NCI-H146 (cell line): ENCODE data around the gene IP6K3.

ENCODE experiments used
- DNase-seq: peaks from one replicate; lab custom pipeline; 2025; lab: John Stamatoyannopoulos, UW

IP6K3 gene

DNA sequence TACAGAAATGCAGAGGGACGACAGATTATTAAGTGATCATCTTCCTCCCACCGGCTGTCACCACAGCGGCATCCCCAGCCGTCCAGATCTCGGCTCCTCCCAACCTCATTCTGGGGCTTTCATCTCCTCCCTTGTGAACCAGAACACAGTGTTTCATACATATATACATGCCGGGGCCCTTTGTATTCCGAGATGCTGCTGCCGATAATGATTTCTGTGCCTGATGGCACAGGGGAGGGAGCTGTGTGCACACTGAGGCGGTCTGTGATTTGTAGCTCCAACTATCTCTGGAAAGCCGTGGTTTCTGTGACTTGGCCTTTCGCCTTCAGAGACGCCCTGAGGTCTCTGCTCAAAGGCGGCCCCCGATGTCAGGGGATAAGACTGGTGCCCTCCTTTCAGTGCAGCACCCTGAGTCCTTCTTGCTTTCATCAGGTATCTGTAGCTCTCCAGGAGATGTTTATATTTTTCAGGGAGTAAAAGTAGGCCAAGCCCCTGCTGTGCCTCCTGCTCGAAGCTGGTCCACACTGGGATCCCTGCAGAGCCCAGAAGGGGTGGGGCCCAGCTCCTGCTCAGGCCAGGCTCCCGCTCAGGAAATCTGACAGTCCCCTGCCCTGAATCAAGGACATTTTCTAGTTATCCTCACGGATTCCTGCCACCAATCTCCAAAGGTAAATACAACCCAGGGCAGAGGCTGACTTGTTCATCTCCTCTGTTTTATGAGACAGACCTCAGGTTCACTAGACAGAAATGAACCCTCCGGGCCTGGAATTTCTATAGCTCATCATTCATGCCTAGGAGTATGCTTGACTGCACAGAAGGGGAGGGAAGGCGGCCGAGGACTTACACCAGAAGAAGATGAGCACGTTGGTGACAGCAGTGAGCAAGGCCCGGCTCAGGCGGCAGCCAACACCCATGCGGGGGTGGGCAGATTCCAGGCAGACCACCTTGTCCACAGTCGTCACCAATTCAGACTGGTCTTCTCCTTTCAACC lies 31.0 kb upstream of the IP6K3 start:
- no peak for DNase-seq

- no peak for DNase-seq
These were observed 30.1 kb upstream of the IP6K3 start for GRCh38 chr6:33776764-33777163.

DNA sequence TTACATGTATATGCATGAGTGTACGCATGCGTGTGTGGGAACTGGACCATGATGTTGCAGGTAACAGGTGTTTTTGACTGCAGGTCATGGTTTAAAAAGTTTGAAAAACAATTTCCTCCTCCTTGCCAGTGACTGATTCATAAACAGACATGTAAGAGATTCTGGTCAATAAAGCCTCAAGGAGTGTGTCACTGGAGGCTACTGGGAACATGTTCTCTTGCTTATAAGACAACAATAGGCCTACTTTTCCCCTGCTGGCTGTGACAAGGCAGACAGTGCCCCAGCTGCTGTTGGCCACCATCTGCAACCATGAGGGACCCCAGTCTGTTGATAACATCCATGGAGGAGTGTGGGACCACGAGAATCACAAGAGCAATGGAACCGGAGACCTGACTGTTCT lies 29.5 kb upstream of the IP6K3 start:
- DNase-seq, result no peak

DNA sequence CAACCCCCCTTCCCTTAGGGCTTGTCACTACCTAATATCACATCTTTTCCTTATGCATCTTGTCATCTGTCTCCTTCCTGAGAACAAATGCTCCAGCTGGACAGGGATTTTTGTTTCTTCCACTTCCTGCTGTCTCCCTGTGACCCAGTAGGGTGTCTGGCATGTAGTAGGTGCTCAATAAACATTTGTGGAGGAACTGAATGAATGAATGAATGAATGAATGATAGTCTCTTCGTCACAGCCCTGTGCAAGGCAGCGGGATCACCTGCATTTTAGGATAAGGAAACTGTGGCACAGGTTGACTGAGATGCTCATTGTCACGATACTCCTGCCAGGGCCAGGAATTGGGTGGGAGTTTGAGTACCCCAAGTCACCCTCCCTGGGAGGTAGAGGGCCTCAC lies 28.1 kb upstream of the IP6K3 start:
- no peak for DNase-seq

DNA sequence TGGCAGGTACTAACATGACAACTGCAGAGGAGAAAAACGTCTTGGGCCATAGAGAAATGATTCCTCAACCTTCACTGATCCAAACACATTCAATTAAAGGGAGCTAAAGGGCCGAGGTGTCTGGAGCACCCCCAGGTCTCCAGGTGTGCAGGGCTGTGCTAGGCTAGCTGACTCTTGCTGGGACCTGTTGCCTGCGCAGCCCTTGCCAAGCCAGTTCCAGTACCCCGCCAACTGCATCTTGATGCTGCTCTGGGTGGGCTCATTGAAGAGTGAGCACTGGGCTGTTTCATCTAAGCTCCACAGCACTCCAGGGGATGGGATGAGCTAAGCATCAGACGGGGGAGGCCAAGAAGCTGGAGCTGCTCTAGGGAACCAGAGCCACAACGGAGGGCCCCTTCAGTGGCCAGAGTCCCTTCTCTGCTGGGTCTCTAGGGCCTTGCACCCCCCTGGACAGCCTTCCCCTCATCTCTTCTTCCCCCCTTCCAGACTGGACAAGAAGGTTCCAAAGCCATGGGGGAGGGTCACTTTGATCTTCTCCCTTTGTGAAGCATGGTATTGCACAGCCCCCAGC lies 26.3 kb upstream of the IP6K3 start:
- no peak for DNase-seq

DNA sequence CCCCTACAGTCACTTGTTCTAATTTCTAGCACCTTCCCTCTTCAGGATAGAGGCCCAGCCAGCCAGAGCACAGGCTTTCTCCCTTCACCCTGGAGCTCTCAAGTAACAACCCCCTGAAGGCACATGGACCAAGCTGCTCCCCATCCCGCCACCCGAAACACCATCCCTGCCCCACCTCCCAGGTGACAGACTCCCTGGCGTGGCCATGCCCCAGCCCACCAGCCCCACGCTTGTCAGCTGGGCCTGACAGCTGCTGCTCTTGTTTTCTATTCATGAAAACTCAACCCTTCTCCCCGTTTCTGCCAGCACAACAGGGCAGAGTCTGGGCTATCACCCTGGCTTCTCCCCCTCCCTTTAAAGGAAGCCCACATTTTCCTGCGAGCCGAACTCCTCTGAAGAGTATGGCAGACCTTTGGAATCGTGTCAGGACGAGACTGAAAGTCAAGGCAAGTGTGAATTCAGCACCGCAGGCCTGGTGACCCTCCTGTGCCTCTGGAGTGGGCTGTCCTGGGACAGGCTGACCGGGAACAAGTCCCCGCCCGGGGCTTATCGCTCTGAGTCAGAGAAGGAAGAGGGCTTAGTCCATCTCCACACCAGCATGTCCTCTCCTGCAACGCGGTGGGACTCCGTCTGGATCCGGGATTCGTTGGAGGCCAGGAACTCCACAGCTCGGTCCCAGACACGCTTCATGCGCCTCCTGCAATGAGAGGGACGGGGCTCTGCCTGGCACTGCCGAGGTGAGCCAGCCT lies 25.6 kb upstream of the IP6K3 start:
- DNase-seq, result no peak

GRCh38 chr6:33771146-33772081 lies 24.7 kb upstream of the IP6K3 start:
- DNase-seq, result no peak

GRCh38 chr6:33770833-33771145 lies 24.1 kb upstream of the IP6K3 start:
- DNase-seq, result no peak

DNA sequence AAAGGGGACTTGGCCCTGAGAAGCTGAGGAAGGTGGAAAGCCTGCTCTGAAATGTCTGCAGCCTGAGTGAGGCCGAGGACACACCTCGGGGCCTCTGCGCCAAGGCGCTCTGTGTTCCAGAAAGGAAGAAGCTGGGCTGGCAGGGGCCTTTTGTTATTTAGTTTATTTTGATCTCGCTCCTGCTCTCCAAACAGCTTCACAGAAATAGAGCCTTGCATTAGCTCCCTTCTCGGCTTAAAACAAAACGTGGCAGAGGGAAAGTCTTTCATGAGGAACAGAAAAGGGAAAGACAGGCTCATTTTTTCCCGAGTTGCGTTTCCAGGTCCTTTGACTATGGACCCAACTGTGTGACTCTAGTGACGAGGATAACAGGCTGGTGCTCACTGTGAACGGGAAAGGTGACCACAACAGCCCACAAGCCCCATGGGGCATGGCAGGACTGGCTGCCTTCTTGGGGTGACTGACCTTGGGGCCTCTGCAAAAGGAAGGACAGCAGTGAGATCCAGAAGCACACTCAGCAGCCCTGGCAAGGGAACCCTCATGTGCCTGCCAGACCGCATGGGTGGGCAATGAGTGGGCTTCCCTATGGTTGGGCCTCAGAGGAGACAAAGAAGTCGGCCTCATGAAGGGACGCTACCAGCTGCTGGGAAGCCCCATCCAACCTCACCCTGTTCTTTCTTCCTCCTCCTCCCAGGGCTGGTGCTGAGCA lies 23.6 kb upstream of the IP6K3 start:
- no peak for DNase-seq

- no peak for DNase-seq
These were observed 22.6 kb upstream of the IP6K3 start for GRCh38 chr6:33769248-33769821.

DNA sequence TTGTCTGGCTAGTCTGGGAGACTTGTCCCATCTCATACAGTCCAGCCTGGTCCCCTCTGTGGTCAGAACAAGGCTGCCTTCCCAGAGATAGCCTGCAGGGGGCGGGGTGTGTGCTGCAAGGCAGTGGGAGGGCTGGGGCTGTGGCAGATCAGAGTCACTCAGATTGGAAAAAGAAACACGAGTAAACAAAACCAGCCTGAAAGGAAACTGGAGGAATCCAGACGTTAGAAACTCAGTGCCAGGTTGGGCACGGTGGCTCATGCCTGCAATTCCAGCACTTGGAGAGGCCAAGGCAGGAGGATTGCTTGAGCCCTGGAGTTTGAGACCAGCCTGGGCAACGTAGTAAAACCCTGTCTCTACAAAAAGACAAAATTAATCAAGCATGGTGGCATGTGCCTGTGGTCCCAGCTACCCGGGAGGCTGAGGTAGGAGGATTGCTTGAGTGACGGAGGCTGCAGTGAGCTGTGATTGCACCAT lies 22.0 kb upstream of the IP6K3 start:
- DNase-seq, result peak; percentile 70

GRCh38 chr6:33766921-33767907 lies 20.5 kb upstream of the IP6K3 start:
- no peak for DNase-seq

DNA sequence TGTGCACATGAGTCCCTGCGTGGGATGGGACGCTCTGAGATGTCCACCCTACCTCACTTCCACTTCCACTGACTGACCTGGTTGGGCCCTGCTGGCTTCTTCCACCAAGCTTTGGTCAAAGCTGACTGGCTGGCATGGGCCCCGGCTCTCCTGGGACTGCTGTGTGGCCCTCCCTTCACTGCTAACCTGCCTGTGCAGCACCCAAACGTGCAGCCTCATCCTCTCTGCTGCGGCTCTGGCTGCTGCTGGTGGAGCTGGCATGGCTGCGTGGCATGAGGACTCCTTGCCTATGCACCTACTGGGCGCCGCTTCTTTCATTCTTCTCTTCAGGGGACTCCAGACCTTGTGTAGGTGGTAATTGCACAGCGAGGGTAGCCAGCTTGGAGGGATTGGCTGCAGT lies 18.7 kb upstream of the IP6K3 start:
- no peak for DNase-seq

DNA sequence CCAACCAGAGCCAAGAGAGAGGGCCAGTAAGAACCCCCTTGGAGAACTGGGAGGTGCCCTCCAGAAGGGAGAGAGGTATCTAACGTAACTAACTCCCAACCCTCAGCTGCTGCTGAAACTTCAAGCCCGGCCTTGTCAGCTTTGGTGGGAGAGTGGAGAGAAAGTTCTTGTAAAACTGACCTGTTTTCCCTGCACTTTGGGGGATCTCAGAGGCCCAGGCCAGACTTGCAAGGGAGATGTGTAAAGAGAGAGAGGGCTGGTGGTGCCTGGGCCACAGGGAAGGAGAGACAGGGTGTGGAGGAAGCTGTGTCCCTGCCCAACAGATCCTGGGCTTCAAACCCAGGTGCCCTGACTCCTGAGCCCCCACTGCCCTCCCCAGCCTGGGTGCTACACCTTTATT lies 17.3 kb upstream of the IP6K3 start:
- no peak for DNase-seq

- DNase-seq, result no peak
These were observed 16.8 kb upstream of the IP6K3 start for GRCh38 chr6:33763483-33763882.

DNA sequence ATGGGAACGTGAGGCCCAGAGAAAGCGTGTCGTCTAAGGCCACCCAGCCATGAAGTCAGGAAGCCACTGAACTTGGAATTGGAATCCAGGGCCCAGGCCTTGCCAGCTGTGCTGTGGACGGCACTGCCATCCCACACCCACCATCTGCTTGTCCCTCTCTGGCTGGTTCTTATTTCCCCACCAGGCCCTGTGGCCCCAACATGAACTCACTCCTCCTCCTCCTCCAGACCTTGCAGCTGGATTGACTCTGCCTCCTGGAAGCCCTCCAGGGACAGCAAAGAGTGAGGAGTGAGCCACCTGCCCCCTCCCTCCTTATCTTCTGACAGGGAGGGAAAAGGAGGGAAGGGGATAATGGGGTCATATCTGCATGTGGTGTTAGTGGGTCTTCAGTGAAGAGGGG lies 16.0 kb upstream of the IP6K3 start:
- no peak for DNase-seq

GRCh38 chr6:33761922-33762629 lies 15.4 kb upstream of the IP6K3 start:
- DNase-seq, result peak; percentile 59

GRCh38 chr6:33761581-33761921 lies 14.8 kb upstream of the IP6K3 start:
- DNase-seq, result no peak
